Measurements from ENCODE around the gene EIPR1.

DNA sequence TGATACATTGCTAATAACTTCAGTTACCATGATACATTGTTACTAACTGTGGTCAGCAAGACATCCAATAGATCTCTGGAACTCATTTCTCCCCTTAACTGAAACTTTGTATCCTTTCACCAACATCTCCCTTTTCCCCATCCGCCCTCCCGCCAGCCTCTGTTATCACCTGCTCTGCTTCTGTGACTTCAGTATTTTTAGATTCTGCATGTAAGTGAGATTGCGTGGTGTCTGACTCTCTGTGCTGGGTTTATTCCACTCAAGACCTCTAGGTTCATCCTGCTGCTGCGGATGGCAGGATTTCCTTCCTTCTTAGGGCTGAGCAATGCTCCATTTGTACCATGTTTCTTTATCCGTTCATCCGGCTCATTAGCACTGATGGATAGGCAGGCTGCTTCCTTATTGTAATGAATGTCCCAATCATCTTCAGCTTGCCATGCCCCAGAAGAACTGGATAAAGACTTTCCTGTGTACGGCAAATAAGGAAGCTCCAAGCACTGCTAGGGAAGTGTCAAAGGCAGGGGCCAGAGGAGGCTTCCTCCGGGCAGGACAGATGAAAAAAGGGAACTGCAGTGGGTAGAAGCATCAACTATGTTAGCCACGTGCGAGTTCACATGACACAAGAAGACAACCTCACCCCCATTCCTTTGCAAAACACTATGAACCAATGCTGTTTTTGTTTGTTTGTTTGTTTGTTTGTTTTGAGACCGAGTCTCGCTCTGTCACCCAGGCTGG is 113.4 kb downstream of the EIPR1 start:
- TF ChIP-seq, protein P1, sequence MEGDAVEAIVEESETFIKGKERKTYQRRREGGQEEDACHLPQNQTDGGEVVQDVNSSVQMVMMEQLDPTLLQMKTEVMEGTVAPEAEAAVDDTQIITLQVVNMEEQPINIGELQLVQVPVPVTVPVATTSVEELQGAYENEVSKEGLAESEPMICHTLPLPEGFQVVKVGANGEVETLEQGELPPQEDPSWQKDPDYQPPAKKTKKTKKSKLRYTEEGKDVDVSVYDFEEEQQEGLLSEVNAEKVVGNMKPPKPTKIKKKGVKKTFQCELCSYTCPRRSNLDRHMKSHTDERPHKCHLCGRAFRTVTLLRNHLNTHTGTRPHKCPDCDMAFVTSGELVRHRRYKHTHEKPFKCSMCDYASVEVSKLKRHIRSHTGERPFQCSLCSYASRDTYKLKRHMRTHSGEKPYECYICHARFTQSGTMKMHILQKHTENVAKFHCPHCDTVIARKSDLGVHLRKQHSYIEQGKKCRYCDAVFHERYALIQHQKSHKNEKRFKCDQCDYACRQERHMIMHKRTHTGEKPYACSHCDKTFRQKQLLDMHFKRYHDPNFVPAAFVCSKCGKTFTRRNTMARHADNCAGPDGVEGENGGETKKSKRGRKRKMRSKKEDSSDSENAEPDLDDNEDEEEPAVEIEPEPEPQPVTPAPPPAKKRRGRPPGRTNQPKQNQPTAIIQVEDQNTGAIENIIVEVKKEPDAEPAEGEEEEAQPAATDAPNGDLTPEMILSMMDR (IDR thresholded peaks at IDR 0.05): no peak
- TF ChIP-seq POLR2A (IDR thresholded peaks at IDR 0.05): no peak

All from ovary (tissue), 3 donors.